A549 (cell line): ENCODE measurements around the gene DIP2C. TPM values are rescaled to one million over a fixed set of nuclear protein-coding genes. Genes with fewer than 3 reads are reported as not detected.

ENCODE experiments used
- ATAC-seq, 2 experiments: fragments of 200-7000 bp in 1 of 2; fragments of >200 bp in 1 of 2; cut with Nextera tagmentation in 1 of 2; cut with Tn5 transposase in 1 of 2; 3 replicates each; pipeline versions ENCODE4 v1.8.0 to v1.9.1; 2018 to 2020; ENCODE audit warnings: mild to moderate bottlenecking in 1 of 2, moderate library complexity in 1 of 2
- CTCF ChIA-PET: fragments of 300-600 bp; sonication (Branson Sonifier 250); formaldehyde crosslinking; extraction: SDS; loops from one replicate; lab custom pipeline; 2021; ENCODE audit warnings: antibody characterized with exemption, inconsistent platforms; lab: Yijun Ruan, JAX
- POLR2A ChIA-PET: fragments of 350-600 bp; formaldehyde crosslinking; extraction: SDS; loops from one replicate; lab custom pipeline; 2021; ENCODE audit warnings: antibody characterized with exemption, inconsistent platforms; lab: Yijun Ruan, JAX
- DNase-seq, 2 experiments: peaks; one replicate each; pipeline versions ENCODE4 v3.0.0 to v3.0.0-alpha.2; 2011 to 2016; ENCODE audit warnings: low read depth in 1 of 2, low spot score in 1 of 2
- FAIRE-seq: peaks from 2 replicates; lab custom pipeline; 2011; peaks lifted over from hg19 to GRCh38; lab: Jason Lieb, UNC
- H3K27ac ChIP-seq, 2 experiments: fragments of >200 bp; sonication (Bioruptor Twin); formaldehyde crosslinking; 3 replicates each; pipeline ENCODE4 v1.5.1; 2016 to 2017
- H3K4me1 ChIP-seq: fragments of >200 bp; sonication (Bioruptor Twin); formaldehyde crosslinking; 3 replicates; pipeline ENCODE4 v1.6.1; 2016
- H3K4me2 ChIP-seq: fragments of >200 bp; sonication (Bioruptor Twin); formaldehyde crosslinking; 3 replicates; pipeline ENCODE4 v1.6.1; 2016
- H3K4me3 ChIP-seq: fragments of >200 bp; sonication (Bioruptor Twin); formaldehyde crosslinking; 3 replicates; pipeline ENCODE4 v1.5.1; 2016
- H3K9me3 ChIP-seq: fragments of >200 bp; sonication (Bioruptor Twin); formaldehyde crosslinking; 3 replicates; pipeline ENCODE4 v1.6.1; 2016
- CBX2 ChIP-seq: fragments of 200-600 bp; sonication (generic); IDR thresholded peaks from 2 replicates; pipeline ENCODE4 v1.6.1; 2016; ENCODE audit warnings: low read depth, mild to moderate bottlenecking, borderline replicate concordance
- CEBPB ChIP-seq, 2 experiments: fragments of >200 bp in 1 of 2; sonication (Bioruptor Twin) in 1 of 2; formaldehyde crosslinking in 1 of 2; IDR thresholded peaks; 2 replicates each; pipeline ENCODE4 v1.6.1; 2012 to 2016
- ESRRA ChIP-seq: fragments of 150-350 bp; IDR thresholded peaks from 2 replicates; pipeline ENCODE4 v1.6.1; 2014; ENCODE audit warnings: mild to moderate bottlenecking, low read length, borderline replicate concordance
- FOSB ChIP-seq: fragments of 250-450 bp; sonication (Bioruptor Pico); IDR thresholded peaks from 2 replicates; pipeline ENCODE4 v1.5.0; 2020; ENCODE audit warnings: mild to moderate bottlenecking, moderate library complexity
- FOSL2 ChIP-seq, 2 experiments: fragments of 450-650 bp in 1 of 2; fragments of >200 bp in 1 of 2; sonication (Bioruptor Twin) in 1 of 2; formaldehyde crosslinking; IDR thresholded peaks; 2 replicates each; pipeline versions ENCODE4 v1.5.0 to v1.6.1; 2016 to 2020; ENCODE audit warnings: mild to moderate bottlenecking in 1 of 2, moderate library complexity in 1 of 2
- GATA3 ChIP-seq: IDR thresholded peaks from 2 replicates; pipeline ENCODE4 v1.6.1; 2012; ENCODE audit warnings: borderline replicate concordance
- HOXB13 ChIP-seq: fragments of 250-450 bp; sonication (Bioruptor Pico); IDR thresholded peaks from 2 replicates; pipeline ENCODE4 v1.5.0; 2020; ENCODE audit warnings: low read depth, mild to moderate bottlenecking, moderate library complexity
- HOXB5 ChIP-seq: fragments of 250-450 bp; sonication (Bioruptor Pico); IDR thresholded peaks from 2 replicates; pipeline ENCODE4 v1.5.0; 2020; ENCODE audit warnings: mild to moderate bottlenecking, moderate library complexity
- JUN ChIP-seq, 2 experiments: fragments of >200 bp; sonication (Bioruptor Twin); formaldehyde crosslinking; IDR thresholded peaks; 2 replicates in 1 of 2; 3 replicates in 1 of 2; pipeline ENCODE4 v1.6.1; 2016 to 2017
- JUNB ChIP-seq: fragments of >200 bp; sonication (Bioruptor Twin); formaldehyde crosslinking; IDR thresholded peaks from 2 replicates; pipeline ENCODE4 v1.6.1; 2016
- MAFK ChIP-seq: fragments of 450-650 bp; IDR thresholded peaks from 2 replicates; pipeline ENCODE4 v1.6.1; 2014; ENCODE audit not compliant: partially characterized antibody
- MAZ ChIP-seq: fragments of 150-350 bp; IDR thresholded peaks from 2 replicates; pipeline ENCODE4 v1.6.1; 2014; ENCODE audit warnings: antibody characterized with exemption, low read depth, low read length, borderline replicate concordance
- MYC ChIP-seq: IDR thresholded peaks from 2 replicates; pipeline ENCODE4 v1.6.1; 2012; ENCODE audit warnings: mild to moderate bottlenecking, inconsistent platforms, low read length, improper control_type of control experiment, borderline replicate concordance
- NFE2L2 ChIP-seq: fragments of 150-350 bp; conservative IDR thresholded peaks from 2 replicates; pipeline ENCODE4 v1.6.1; 2014; ENCODE audit warnings: low read length
- POLR2A ChIP-seq: IDR thresholded peaks from 2 replicates; pipeline ENCODE4 v1.6.1; 2012; ENCODE audit warnings: mild to moderate bottlenecking, low read length
- POLR2AphosphoS2 ChIP-seq: conservative IDR thresholded peaks from 2 replicates; pipeline ENCODE4 v1.6.1; 2012; ENCODE audit warnings: low read length, improper control_type of control experiment, inconsistent platforms
- RARB ChIP-seq: fragments of 250-450 bp; sonication (Bioruptor Pico); IDR thresholded peaks from 2 replicates; pipeline ENCODE4 v1.8.0; 2021; ENCODE audit warnings: mild to moderate bottlenecking, moderate library complexity
- RCOR1 ChIP-seq: fragments of 150-350 bp; IDR thresholded peaks from 2 replicates; pipeline ENCODE4 v1.6.1; 2014; ENCODE audit warnings: antibody characterized with exemption, low read length, low read depth
- RNF2 ChIP-seq: fragments of 200-600 bp; sonication (generic); IDR thresholded peaks from 2 replicates; pipeline ENCODE4 v1.6.1; 2016; ENCODE audit warnings: low read depth, mild to moderate bottlenecking, antibody characterized with exemption, moderate library complexity, borderline replicate concordance
- SMC3 ChIP-seq: fragments of >200 bp; sonication (Bioruptor Twin); formaldehyde crosslinking; IDR thresholded peaks from 3 replicates; pipeline ENCODE4 v1.6.1; 2018; ENCODE audit warnings: inconsistent platforms
- TFCP2L1 ChIP-seq: fragments of 250-450 bp; sonication (Bioruptor Pico); IDR thresholded peaks from 2 replicates; pipeline ENCODE4 v1.5.0; 2021; ENCODE audit warnings: mild to moderate bottlenecking
- TP53 ChIP-seq: fragments of 250-450 bp; sonication (Bioruptor Pico); IDR thresholded peaks from 2 replicates; pipeline ENCODE4 v1.5.0; 2021; ENCODE audit warnings: mild to moderate bottlenecking, moderate library complexity
- ZC3H11A ChIP-seq: fragments of 450-650 bp; IDR thresholded peaks from 2 replicates; pipeline ENCODE4 v1.6.1; 2014; ENCODE audit warnings: antibody characterized with exemption, mild to moderate bottlenecking
- ZNF302 ChIP-seq: fragments of 250-450 bp; sonication (Bioruptor Pico); IDR thresholded peaks from 2 replicates; pipeline ENCODE4 v1.9.0; 2021; ENCODE audit warnings: inconsistent platforms, mild to moderate bottlenecking, moderate library complexity
- WGBS: methylation state at CpG from one replicate; pipeline ENCODE4 v1.1.6; 2017; ENCODE audit errors: missing lambda C conversion rate; 5-methylcytosine and 5-hydroxymethylcytosine counted together
- polyA plus RNA-seq, 4 experiments: library from polyadenylated mRNA; depleted of rRNA in 3 of 4; stranded (reverse); fragments of >200 nt; fragmentation: RNase III in 1 of 4; extraction: RNeasy Plus Mini Kit Qiagen cat#74134 plus additional on column Dnase treatment in 1 of 4; gene quantifications; 2 replicates in 3 of 4; 3 replicates in 1 of 4; pipeline ENCODE4 v1.2.3, GENCODE V29; 2011 to 2017
- TF ChIP-seq, protein P1 (sequence below): fragments of >200 bp; sonication (Bioruptor Twin); formaldehyde crosslinking; IDR thresholded peaks from 3 replicates; pipeline ENCODE4 v1.6.1; 2016
- TF ChIP-seq, protein P2 (sequence below): fragments of >200 bp; sonication (Bioruptor Twin); formaldehyde crosslinking; IDR thresholded peaks from 3 replicates; pipeline ENCODE4 v1.5.1; 2016
- TF ChIP-seq, protein P3 (sequence below): IDR thresholded peaks from 2 replicates; pipeline ENCODE4 v1.6.1; 2012; ENCODE audit warnings: low read depth, borderline replicate concordance
- TF ChIP-seq, protein P4 (sequence below): fragments of 250-450 bp; sonication (Bioruptor Pico); IDR thresholded peaks from 2 replicates; pipeline ENCODE4 v1.5.0; 2020; ENCODE audit warnings: low read depth, mild to moderate bottlenecking, moderate library complexity

The DIP2C gene
- polyA plus RNA-seq, 2 of the 4 experiments (the other 2 are of a cell fraction), result 3.7 to 5.0 TPM

DNA sequence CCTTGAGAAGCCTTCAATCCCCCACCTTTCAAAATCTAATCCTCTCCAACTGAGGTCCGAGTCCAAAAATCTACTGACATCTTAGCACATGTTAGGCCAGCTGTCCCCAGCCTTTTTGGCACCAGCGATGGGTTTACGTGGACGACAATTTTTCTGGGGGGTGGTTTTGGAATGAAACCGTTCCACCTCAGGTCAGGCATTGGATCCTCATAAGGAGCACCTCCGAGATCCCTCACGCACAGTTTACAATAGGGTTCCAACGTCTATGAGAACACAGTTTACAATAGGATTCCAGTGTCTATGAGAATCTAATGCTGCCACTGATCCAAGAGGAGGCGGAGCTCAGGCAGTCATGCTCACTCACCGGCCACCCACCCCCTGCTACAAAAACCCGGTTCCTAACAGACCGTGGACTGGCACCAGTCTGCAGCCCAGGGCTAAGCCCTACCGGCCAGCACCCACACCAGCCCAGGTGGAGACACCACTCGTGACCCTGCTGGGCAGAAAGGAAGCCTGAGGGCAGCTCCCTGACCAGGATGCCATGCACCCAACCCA, 107.6 kb downstream of the DIP2C start:
- TF ChIP-seq, protein P1, sequence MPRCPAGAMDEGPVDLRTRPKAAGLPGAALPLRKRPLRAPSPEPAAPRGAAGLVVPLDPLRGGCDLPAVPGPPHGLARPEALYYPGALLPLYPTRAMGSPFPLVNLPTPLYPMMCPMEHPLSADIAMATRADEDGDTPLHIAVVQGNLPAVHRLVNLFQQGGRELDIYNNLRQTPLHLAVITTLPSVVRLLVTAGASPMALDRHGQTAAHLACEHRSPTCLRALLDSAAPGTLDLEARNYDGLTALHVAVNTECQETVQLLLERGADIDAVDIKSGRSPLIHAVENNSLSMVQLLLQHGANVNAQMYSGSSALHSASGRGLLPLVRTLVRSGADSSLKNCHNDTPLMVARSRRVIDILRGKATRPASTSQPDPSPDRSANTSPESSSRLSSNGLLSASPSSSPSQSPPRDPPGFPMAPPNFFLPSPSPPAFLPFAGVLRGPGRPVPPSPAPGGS, result no peak
- TF ChIP-seq CBX2 (no peak), TP53 (CRISPR knock-in tag) (no peak), CEBPB (IDR thresholded peaks at IDR 0.05) (no peak), RARB (CRISPR knock-in tag) (no peak), TFCP2L1 (CRISPR knock-in tag) (no peak), RCOR1 (no peak), ZC3H11A (no peak), JUNB (no peak), FOSB (no peak), MAFK (no peak), POLR2AphosphoS2 (no peak), HOXB5 (CRISPR knock-in tag) (no peak), NFE2L2 (no peak), RNF2 (no peak)
- TF ChIP-seq, protein P2, sequence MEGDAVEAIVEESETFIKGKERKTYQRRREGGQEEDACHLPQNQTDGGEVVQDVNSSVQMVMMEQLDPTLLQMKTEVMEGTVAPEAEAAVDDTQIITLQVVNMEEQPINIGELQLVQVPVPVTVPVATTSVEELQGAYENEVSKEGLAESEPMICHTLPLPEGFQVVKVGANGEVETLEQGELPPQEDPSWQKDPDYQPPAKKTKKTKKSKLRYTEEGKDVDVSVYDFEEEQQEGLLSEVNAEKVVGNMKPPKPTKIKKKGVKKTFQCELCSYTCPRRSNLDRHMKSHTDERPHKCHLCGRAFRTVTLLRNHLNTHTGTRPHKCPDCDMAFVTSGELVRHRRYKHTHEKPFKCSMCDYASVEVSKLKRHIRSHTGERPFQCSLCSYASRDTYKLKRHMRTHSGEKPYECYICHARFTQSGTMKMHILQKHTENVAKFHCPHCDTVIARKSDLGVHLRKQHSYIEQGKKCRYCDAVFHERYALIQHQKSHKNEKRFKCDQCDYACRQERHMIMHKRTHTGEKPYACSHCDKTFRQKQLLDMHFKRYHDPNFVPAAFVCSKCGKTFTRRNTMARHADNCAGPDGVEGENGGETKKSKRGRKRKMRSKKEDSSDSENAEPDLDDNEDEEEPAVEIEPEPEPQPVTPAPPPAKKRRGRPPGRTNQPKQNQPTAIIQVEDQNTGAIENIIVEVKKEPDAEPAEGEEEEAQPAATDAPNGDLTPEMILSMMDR, result no peak
- TF ChIP-seq, protein P3, sequence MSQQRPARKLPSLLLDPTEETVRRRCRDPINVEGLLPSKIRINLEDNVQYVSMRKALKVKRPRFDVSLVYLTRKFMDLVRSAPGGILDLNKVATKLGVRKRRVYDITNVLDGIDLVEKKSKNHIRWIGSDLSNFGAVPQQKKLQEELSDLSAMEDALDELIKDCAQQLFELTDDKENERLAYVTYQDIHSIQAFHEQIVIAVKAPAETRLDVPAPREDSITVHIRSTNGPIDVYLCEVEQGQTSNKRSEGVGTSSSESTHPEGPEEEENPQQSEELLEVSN, result no peak
- DNase-seq (no peak), FAIRE-seq (no peak), ATAC-seq (no peak)
- ChIA-PET CTCF (interaction anchor here (0.6 to 2.3 kb wide), 3 partner anchors 11 to 214 kb away, joined by 3 to 4 read pairs (median 4); no protein-coding TSS in a partner anchor), POLR2A (no interaction called here)
- Histone ChIP-seq H3K4me3 (no peak overlapping the region), H3K27ac (no peak overlapping the region), H3K4me2 (no peak overlapping the region), H3K4me1 (no peaks in the 10 kb centered on the region), H3K9me3 (no peaks in the 10 kb centered on the region)
- WGBS, result 80% methylated on average over 13 of the region's 14 CpGs

DNA sequence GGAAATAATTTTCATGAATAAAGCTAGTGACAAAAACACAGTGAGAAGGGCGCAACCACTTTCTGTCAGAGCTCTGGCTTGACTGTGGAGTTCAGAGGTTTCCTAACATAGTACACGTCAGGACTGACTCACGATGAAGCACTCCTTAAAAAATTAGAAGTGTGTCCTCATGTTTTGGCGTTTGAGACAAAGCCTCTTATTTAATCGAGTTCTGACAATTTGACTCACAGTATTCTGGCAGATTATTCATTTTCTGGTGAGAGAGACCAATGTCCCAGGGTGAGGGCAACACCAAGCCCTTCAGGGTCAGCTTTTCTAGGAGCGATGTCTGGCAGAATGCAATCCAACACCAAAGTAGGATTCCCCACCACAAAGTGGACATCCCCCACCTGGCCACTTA, 108.7 kb downstream of the DIP2C start:
- no peak for ATAC-seq
- TF ChIP-seq FOSL2 (IDR thresholded peaks at IDR 0.05), result no peak
- no peak for TF ChIP-seq FOSL2 (CRISPR knock-in tag; IDR thresholded peaks at IDR 0.05)
- TF ChIP-seq SMC3, result no peak
- TF ChIP-seq MAZ, result no peak
- no peak for TF ChIP-seq HOXB13
- TF ChIP-seq, protein P4, sequence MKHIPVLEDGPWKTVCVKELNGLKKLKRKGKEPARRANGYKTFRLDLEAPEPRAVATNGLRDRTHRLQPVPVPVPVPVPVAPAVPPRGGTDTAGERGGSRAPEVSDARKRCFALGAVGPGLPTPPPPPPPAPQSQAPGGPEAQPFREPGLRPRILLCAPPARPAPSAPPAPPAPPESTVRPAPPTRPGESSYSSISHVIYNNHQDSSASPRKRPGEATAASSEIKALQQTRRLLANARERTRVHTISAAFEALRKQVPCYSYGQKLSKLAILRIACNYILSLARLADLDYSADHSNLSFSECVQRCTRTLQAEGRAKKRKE (CRISPR knock-in tag), result no peak
- no peak for TF ChIP-seq CBX2
- TF ChIP-seq MYC, result no peak
- no peak for TF ChIP-seq CEBPB (IDR thresholded peaks at IDR 0.05)
- TF ChIP-seq, protein P3, result no peak
- TF ChIP-seq JUN (IDR thresholded peaks at IDR 0.05), result no peak
- TF ChIP-seq POLR2A, result no peak
- TF ChIP-seq ZNF302 (CRISPR knock-in tag), result no peak
- no peak for TF ChIP-seq TFCP2L1 (CRISPR knock-in tag)
- no peak for TF ChIP-seq GATA3
- TF ChIP-seq MAFK, result no peak
- TF ChIP-seq, protein P1, result no peak
- TF ChIP-seq ESRRA, result no peak
- FAIRE-seq, result no peak

More for the DNA sequence above, 108.7 kb downstream of the DIP2C start:
- ChIA-PET CTCF (interaction anchor here (0.7 kb wide), 1 partner anchor 20 kb away, joined by 3 read pairs; no protein-coding TSS in a partner anchor), POLR2A (no interaction called here)
- Histone ChIP-seq H3K4me1 (no peaks in the 10 kb centered on the region), H3K4me2 (no peak overlapping the region), H3K4me3 (no peak overlapping the region), H3K9me3 (no peaks in the 10 kb centered on the region), H3K27ac (no peak overlapping the region)
- WGBS, result 58% methylated on average over 6 of the region's 6 CpGs
- DNase-seq, result no peak
